NK-92 (cell line): ENCODE results near the gene HEATR1.
"Not testable (repeated sequence)": the region's sequence is repeated elsewhere in the genome, so short reads cannot be mapped to it uniquely, and the experiment has no call there.

ENCODE experiments used
- DNase-seq: peaks from one replicate; lab custom pipeline; 2025; ENCODE audit not compliant: unreplicated experiment; lab: John Stamatoyannopoulos, UW

The HEATR1 gene

GRCh38 chr1:236589531-236589930 is 14.8 kb downstream of the HEATR1 start:
- no peak for DNase-seq

GRCh38 chr1:236581528-236581927 is 22.8 kb downstream of the HEATR1 start:
- no peak for DNase-seq

GRCh38 chr1:236580404-236580803 is 23.9 kb downstream of the HEATR1 start:
- not testable (repeated sequence) for DNase-seq

- no peak for DNase-seq
Measured at GRCh38 chr1:236578661-236579060, 25.7 kb downstream of the HEATR1 start.

- DNase-seq = not testable (repeated sequence)
Measured at GRCh38 chr1:236577041-236577440, 27.3 kb downstream of the HEATR1 start.

- DNase-seq = no peak
Measured at GRCh38 chr1:236576004-236576403, 28.3 kb downstream of the HEATR1 start.

- DNase-seq = no peak
Measured at GRCh38 chr1:236575523-236575922, 28.8 kb downstream of the HEATR1 start.

- no peak for DNase-seq
Measured at GRCh38 chr1:236568285-236568894, 35.9 kb downstream of the HEATR1 start.

GRCh38 chr1:236565530-236565929 is 38.8 kb downstream of the HEATR1 start:
- DNase-seq = no peak

- no peak for DNase-seq
Measured at GRCh38 chr1:236561976-236562375, 42.3 kb downstream of the HEATR1 start.

GRCh38 chr1:236560213-236560771 is 44.0 kb downstream of the HEATR1 start:
- no peak for DNase-seq

- DNase-seq = no peak
Measured at GRCh38 chr1:236558846-236559245, 45.5 kb downstream of the HEATR1 start.

GRCh38 chr1:236558081-236558480 is 46.2 kb downstream of the HEATR1 start:
- DNase-seq = no peak

- no peak for DNase-seq
Measured at GRCh38 chr1:236556606-236557005, 47.7 kb downstream of the HEATR1 start.

GRCh38 chr1:236553370-236553769 is 50.9 kb downstream of the HEATR1 start:
- DNase-seq = no peak

GRCh38 chr1:236552901-236553300 is 51.4 kb downstream of the HEATR1 start:
- DNase-seq = no peak

GRCh38 chr1:236552096-236552495 is 52.2 kb downstream of the HEATR1 start:
- DNase-seq = no peak

- no peak for DNase-seq
Measured at GRCh38 chr1:236550961-236551851, 53.1 kb downstream of the HEATR1 start.

GRCh38 chr1:236548452-236548851 is 55.9 kb downstream of the HEATR1 start:
- no peak for DNase-seq

- DNase-seq = no peak
Measured at GRCh38 chr1:236545621-236546169, 58.6 kb downstream of the HEATR1 start.

- DNase-seq = no peak
Measured at GRCh38 chr1:236543065-236543669, 61.1 kb downstream of the HEATR1 start.
